MM.1S (cell line): ENCODE data around the gene COL4A5.

Experiments used
- DNase-seq: peaks from one replicate; pipeline ENCODE4 v3.0.0-alpha.2; 2015
- H2AFZ ChIP-seq: fragments of 300-600 bp; sonication (generic); 2 replicates; pipeline ENCODE4 v1.6.0; 2016; ENCODE audit warnings: antibody characterized with exemption, low read length
- H3F3A ChIP-seq: fragments of 300-600 bp; sonication (generic); 2 replicates; pipeline ENCODE4 v1.6.1; 2016; ENCODE audit warnings: mild to moderate bottlenecking, antibody characterized with exemption, low read length, moderate library complexity, mixed read lengths; ENCODE audit not compliant: insufficient read depth
- H3K27ac ChIP-seq: fragments of 300-600 bp; sonication (generic); 2 replicates; pipeline ENCODE4 v1.5.1; 2016; ENCODE audit warnings: mild to moderate bottlenecking, low read length
- H3K27me3 ChIP-seq: fragments of 300-600 bp; sonication (generic); replicated peaks from 2 replicates; pipeline ENCODE4 v1.6.0; 2016; ENCODE audit warnings: low read length; ENCODE audit not compliant: insufficient read depth
- H3K36me3 ChIP-seq: fragments of 300-600 bp; sonication (generic); replicated peaks from 2 replicates; pipeline ENCODE4 v1.6.1; 2016; ENCODE audit warnings: mild to moderate bottlenecking, low read length, mixed read lengths; ENCODE audit not compliant: insufficient read depth
- H3K4me1 ChIP-seq: fragments of 300-600 bp; sonication (generic); 2 replicates; pipeline ENCODE4 v1.6.1; 2016; ENCODE audit warnings: low read length, mixed read lengths
- H3K4me2 ChIP-seq: fragments of 300-600 bp; sonication (generic); 2 replicates; pipeline ENCODE4 v1.6.0; 2016; ENCODE audit warnings: low read depth, low read length
- H3K4me3 ChIP-seq: fragments of 300-600 bp; sonication (generic); 2 replicates; pipeline ENCODE4 v1.5.1; 2016; ENCODE audit warnings: low read length, mixed read lengths
- H3K79me2 ChIP-seq: fragments of 300-600 bp; sonication (generic); 2 replicates; pipeline ENCODE4 v1.6.1; 2016; ENCODE audit warnings: mixed run types, low read length, mixed read lengths
- H3K9ac ChIP-seq: fragments of 300-600 bp; sonication (generic); 2 replicates; pipeline ENCODE4 v1.6.1; 2016; ENCODE audit warnings: low read length, mixed read lengths
- H3K9me2 ChIP-seq: fragments of 300-600 bp; sonication (generic); replicated peaks from 2 replicates; pipeline ENCODE4 v1.6.1; 2016; ENCODE audit warnings: mild to moderate bottlenecking, low read length, mixed read lengths; ENCODE audit not compliant: insufficient read depth
- H3K9me3 ChIP-seq: fragments of 300-600 bp; sonication (generic); replicated peaks from 2 replicates; pipeline ENCODE4 v1.6.1; 2016; ENCODE audit warnings: mild to moderate bottlenecking, low read length, mixed read lengths; ENCODE audit not compliant: insufficient read depth
- H4K20me1 ChIP-seq: fragments of 300-600 bp; sonication (generic); 2 replicates; pipeline ENCODE4 v1.6.1; 2016; ENCODE audit warnings: mild to moderate bottlenecking, low read length, moderate library complexity, mixed read lengths; ENCODE audit not compliant: insufficient read depth
- CTCF ChIP-seq: fragments of 300-600 bp; sonication (generic); IDR thresholded peaks from 2 replicates; pipeline ENCODE4 v1.5.1; 2016; ENCODE audit warnings: antibody characterized with exemption, low read length, mixed read lengths
- EZH2 ChIP-seq: fragments of 300-600 bp; sonication (generic); optimal IDR thresholded peaks from 2 replicates; pipeline ENCODE3; 2017; ENCODE audit warnings: low read depth, mild to moderate bottlenecking, antibody characterized with exemption, low read length, mixed read lengths
- EZH2phosphoT487 ChIP-seq: fragments of 300-600 bp; sonication (generic); IDR thresholded peaks from 2 replicates; pipeline ENCODE4 v1.6.1; 2018; ENCODE audit warnings: antibody characterized with exemption, low read length

The COL4A5 gene

GRCh38 chrX:108666101-108666500 lies 226.5 kb downstream of the COL4A5 start:
- Histone ChIP-seq H3K4me1 (0 out of 2 replicates have a peak, but pooled peaks cover 6% of the 10 kb centered on the region), H3K79me2 (no peaks in the 10 kb centered on the region), H3K9me2 (no peaks in the 10 kb centered on the region), H3K4me3 (no peak overlapping the region), H2AFZ (no peak overlapping the region), H3F3A (no peaks in the 10 kb centered on the region), H4K20me1 (no peaks in the 10 kb centered on the region), H3K9me3 (no peaks in the 10 kb centered on the region), H3K4me2 (no peak overlapping the region), H3K9ac (no peak overlapping the region), H3K36me3 (no peaks in the 10 kb centered on the region), H3K27ac (no peak overlapping the region), H3K27me3 (no peaks in the 10 kb centered on the region)
- TF ChIP-seq CTCF (no peak), EZH2phosphoT487 (no peak), EZH2 (no peak)
- DNase-seq: no peak

GRCh38 chrX:108671526-108671925 lies 231.9 kb downstream of the COL4A5 start:
- Histone ChIP-seq H3K36me3 (no peaks in the 10 kb centered on the region), H3K4me3 (no peak overlapping the region), H3K27ac (no peak overlapping the region), H3K9me3 (no peaks in the 10 kb centered on the region), H3K4me1 (0 out of 2 replicates have a peak, but pooled peaks cover 1% of the 10 kb centered on the region), H3K4me2 (no peak overlapping the region), H3F3A (no peaks in the 10 kb centered on the region), H3K9me2 (no peaks in the 10 kb centered on the region), H3K27me3 (no peaks in the 10 kb centered on the region; the same call in 1 of the 2 replicates), H3K79me2 (no peaks in the 10 kb centered on the region), H4K20me1 (no peaks in the 10 kb centered on the region), H3K9ac (no peak overlapping the region), H2AFZ (no peak overlapping the region)
- DNase-seq: no peak
- TF ChIP-seq EZH2 (no peak), EZH2phosphoT487 (no peak), CTCF (no peak)

- Histone ChIP-seq H2AFZ (no peak overlapping the region), H3K4me1 (no peaks in the 10 kb centered on the region), H3K4me3 (no peak overlapping the region), H3K36me3 (no peaks in the 10 kb centered on the region), H3K79me2 (no peaks in the 10 kb centered on the region), H3K27ac (no peak overlapping the region), H3K9ac (no peak overlapping the region), H3K9me3 (no peaks in the 10 kb centered on the region), H3K4me2 (no peak overlapping the region), H4K20me1 (no peaks in the 10 kb centered on the region), H3K9me2 (no peaks in the 10 kb centered on the region), H3K27me3 (no peaks in the 10 kb centered on the region), H3F3A (no peaks in the 10 kb centered on the region)
- DNase-seq: no peak
- TF ChIP-seq CTCF: no peak
- TF ChIP-seq EZH2: no peak
- no peak for TF ChIP-seq EZH2phosphoT487
Observed at GRCh38 chrX:108696690-108697089, 257.1 kb downstream of the COL4A5 start.
